ENCODE results near the gene PAGE2.
"Not testable (repeated sequence)": the region's sequence is repeated elsewhere in the genome, so short reads cannot be mapped to it uniquely, and the experiment has no call there.

The PAGE2 gene

GRCh38 chrX:55123900-55124299 is 35.1 kb downstream of the PAGE2 start:
- DNase-seq (ENCODE audit: low read depth), result no peak

DNA sequence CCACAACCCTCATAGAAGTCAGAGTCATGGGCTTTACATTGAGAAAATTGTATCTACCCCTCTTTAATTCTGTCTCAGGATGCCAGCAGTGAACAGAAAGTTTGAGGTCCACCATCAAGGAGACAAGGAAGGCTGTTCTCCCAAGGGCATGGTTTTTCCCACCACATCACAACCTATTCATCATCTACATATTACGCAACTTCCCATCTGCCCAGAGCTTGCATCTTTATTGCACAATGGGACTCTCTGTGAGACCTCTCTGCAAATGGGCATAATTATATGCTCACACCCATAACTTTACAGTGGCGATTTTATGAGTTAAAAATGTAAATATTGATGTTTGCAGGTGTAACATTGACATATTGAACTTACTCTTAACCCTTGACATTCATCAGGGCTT is 38.9 kb downstream of the PAGE2 start:
- peak; percentile 34 for DNase-seq (ENCODE audit: low read depth)

DNA sequence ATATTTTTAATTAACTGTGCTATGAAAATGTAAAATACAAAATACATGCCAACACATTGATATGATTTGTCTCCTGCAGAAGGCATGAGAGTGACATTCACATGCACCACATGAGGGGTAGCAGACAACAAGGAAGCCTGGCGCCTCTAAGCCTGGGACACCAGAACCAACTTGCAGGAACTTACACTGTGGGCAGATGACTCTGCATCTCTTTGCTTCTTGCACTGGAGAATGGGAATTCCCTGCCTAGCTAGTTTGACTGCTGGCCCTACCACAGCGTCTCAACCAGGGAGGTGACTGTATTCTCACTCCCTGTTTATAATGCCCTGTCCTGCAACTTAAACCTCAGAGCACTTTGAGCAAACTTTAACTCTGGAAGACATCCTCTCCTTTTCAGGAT is 40.5 kb downstream of the PAGE2 start:
- no peak for DNase-seq (ENCODE audit: low read depth)

GRCh38 chrX:55130481-55130880 is 41.7 kb downstream of the PAGE2 start:
- DNase-seq (ENCODE audit: low read depth), result no peak

DNA sequence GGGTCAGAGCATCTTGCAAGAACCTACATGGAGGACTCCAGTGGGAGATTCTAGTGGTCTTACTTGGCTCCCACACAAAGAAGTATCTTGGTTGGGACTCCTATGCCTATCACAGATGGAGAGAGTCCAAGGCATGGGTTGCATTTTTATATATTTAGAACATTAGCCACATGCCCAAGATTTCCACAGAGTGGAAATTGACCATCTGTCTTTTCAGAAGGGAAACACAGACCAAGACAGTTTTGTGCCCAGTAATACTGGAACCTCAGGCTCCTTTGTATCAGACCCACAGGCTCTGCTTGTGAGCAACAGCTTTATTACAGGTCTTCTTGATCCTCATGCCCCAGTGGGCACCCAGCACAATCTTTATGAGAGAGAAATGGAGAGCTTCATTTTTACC is 43.6 kb downstream of the PAGE2 start:
- DNase-seq (ENCODE audit: low read depth), result no peak

- peak; percentile 32 for DNase-seq (ENCODE audit: low read depth)
Observed at GRCh38 chrX:55135171-55135570, 46.4 kb downstream of the PAGE2 start.

DNA sequence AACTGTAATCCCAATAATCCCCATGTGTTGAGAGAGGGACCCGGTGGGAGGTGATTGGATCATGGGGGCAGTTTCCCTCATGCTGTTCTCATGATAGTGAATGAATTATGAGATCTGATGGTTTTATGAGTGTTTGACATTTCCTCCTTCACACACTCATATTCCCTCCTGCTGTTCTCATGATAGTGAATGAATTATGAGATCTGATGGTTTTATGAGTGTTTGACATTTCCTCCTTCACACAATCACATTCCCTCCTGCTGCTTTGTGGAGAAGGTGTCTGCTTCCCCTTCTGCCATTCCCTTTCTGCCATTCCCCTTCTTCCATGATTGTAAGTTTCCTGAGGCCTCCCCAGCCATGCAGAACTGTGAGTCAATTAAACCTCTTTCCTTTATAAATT is 52.0 kb downstream of the PAGE2 start:
- not testable (repeated sequence) for DNase-seq (ENCODE audit: low read depth)
